GM10266 (cell line): ENCODE measurements around the gene RPAIN.

Experiments used
- DNase-seq: peaks from one replicate; pipeline ENCODE4 v3.0.0; 2012; ENCODE audit errors: extremely low spot score
- CTCF ChIP-seq: IDR thresholded peaks from 2 replicates; pipeline ENCODE4 v1.5.1; 2012; ENCODE audit warnings: mild to moderate bottlenecking, low read depth; ENCODE audit not compliant: control insufficient read depth, insufficient read depth; ENCODE audit errors: missing control alignments

The RPAIN gene

DNA sequence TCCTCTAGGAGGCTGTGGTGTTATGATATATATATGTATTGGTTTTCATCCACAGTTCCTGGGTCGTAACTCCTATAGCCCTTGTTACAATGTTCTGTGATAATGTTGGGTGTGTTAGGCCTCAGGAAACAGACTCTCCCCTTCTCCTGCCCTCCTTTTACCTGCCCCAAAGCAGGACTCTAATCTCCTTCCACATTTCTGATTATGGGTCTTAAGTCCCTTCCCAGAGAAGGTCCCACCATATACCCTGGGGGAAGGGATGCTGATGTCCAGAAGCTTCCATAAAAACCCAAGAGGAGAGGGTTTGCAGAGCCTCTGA, 19.4 kb downstream of the RPAIN start:
- DNase-seq: no peak
- no peak for TF ChIP-seq CTCF

- TF ChIP-seq CTCF: no peak
- DNase-seq: no peak
Observed at GRCh38 chr17:5443728-5444127, 23.7 kb downstream of the RPAIN start.

- no peak for DNase-seq
Observed at GRCh38 chr17:5444209-5444608, 24.2 kb downstream of the RPAIN start.

GRCh38 chr17:5446786-5447185, 26.8 kb downstream of the RPAIN start:
- TF ChIP-seq CTCF: no peak
- no peak for DNase-seq

More at GRCh38 chr17:5444209-5444608, 24.2 kb downstream of the RPAIN start:
- no peak for TF ChIP-seq CTCF

- TF ChIP-seq CTCF: no peak
- no peak for DNase-seq
Observed at GRCh38 chr17:5464717-5465507, 44.9 kb downstream of the RPAIN start.

DNA sequence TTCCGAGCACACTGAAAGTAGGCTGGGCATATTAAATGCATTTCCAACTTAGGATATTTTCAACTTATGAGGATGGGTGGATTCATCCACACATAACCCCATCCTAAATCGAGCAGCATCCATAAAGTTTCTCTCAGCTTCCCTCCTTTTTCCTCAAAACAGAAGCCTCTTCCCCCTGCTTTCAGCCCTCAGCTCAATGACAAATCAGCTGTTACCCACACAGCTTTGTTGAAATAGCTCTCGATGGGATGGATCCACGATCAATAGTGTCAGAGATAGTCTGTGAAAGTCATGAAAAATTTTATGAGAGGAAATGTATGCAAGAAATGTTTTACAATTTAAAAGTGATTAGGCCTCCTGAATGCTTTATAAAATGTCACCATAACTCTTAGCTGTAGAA, 46.3 kb downstream of the RPAIN start:
- DNase-seq: no peak
- no peak for TF ChIP-seq CTCF

DNA sequence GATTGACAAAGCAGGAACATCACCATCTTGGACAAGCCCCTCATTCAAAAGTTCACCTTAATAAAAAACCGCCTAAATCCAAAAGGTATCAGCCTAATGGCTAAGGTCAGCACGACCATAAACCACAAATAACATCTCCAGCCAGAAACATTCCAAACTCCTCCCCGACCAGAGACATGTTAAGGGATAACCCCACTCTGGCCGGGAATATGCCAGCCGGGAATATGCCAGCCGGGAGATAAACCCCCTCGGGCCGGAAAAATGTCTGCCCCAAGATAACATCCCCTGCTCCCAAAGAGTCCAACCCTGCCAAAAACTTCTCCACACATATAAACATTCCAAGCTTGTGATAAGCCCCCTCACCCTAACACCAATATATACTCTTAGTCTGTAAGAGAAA, 47.4 kb downstream of the RPAIN start:
- TF ChIP-seq CTCF: no peak
- no peak for DNase-seq
